NT2/D1 (cell line): ENCODE measurements around the gene LARGE1.

Experiments used
- SUZ12 ChIP-seq: IDR thresholded peaks from 2 replicates; pipeline ENCODE4 v1.6.1; 2011; ENCODE audit not compliant: insufficient read length, insufficient read depth; ENCODE audit errors: extremely low read depth
- ZNF274 ChIP-seq: IDR thresholded peaks from 2 replicates; pipeline ENCODE4 v1.6.1; 2011; ENCODE audit warnings: mild to moderate bottlenecking, low read depth, low read length

- TF ChIP-seq ZNF274 = no peak
- no peak for TF ChIP-seq SUZ12
These were observed 567.5 kb downstream of the LARGE1 start for GRCh38 chr22:33352768-33353167.
